Suppressor macrophage treated with lipopolysaccharide for 4 hours (primary cell): ENCODE results near the gene HS1BP3.

Source experiments
- DNase-seq: peaks from one replicate; pipeline ENCODE4 v3.0.0-alpha.2; 2020

Gene HS1BP3

GRCh38 chr2:20674974-20675679 is 24.2 kb upstream of the HS1BP3 start:
- DNase-seq: no peak

GRCh38 chr2:20674309-20674965 is 23.5 kb upstream of the HS1BP3 start:
- no peak for DNase-seq

- no peak for DNase-seq
These were observed 22.9 kb upstream of the HS1BP3 start for GRCh38 chr2:20673686-20674308.

GRCh38 chr2:20672201-20672951 is 21.5 kb upstream of the HS1BP3 start:
- no peak for DNase-seq

- no peak for DNase-seq
These were observed 20.8 kb upstream of the HS1BP3 start for GRCh38 chr2:20671736-20672080.

GRCh38 chr2:20671036-20671735 is 20.3 kb upstream of the HS1BP3 start:
- DNase-seq: no peak

GRCh38 chr2:20670315-20671035 is 19.6 kb upstream of the HS1BP3 start:
- no peak for DNase-seq

- no peak for DNase-seq
These were observed 18.8 kb upstream of the HS1BP3 start for GRCh38 chr2:20669562-20670314.

- DNase-seq: no peak
These were observed 18.1 kb upstream of the HS1BP3 start for GRCh38 chr2:20668871-20669475.

- no peak for DNase-seq
These were observed 17.6 kb upstream of the HS1BP3 start for GRCh38 chr2:20668451-20668850.

- DNase-seq: no peak
These were observed 16.9 kb upstream of the HS1BP3 start for GRCh38 chr2:20667531-20668401.

GRCh38 chr2:20667151-20667530 is 16.2 kb upstream of the HS1BP3 start:
- DNase-seq: peak; percentile 25

GRCh38 chr2:20666304-20667150 is 15.6 kb upstream of the HS1BP3 start, which contains the start of gene GDF7:
Gene GDF7 (plus strand): TSS chr2:20667144. CDS start chr2:20667240, 96 bp downstream.
- no peak for DNase-seq

GRCh38 chr2:20666005-20666303 is 15.1 kb upstream of the HS1BP3 start:
- DNase-seq: no peak

- DNase-seq: no peak
These were observed 14.5 kb upstream of the HS1BP3 start for GRCh38 chr2:20665243-20666004.

- DNase-seq: no peak
These were observed 13.7 kb upstream of the HS1BP3 start for GRCh38 chr2:20664431-20665242.

- DNase-seq: no peak
These were observed 13.1 kb upstream of the HS1BP3 start for GRCh38 chr2:20664071-20664390.
